NCI-H446 treated with DMSO at 0.1 percent for 48 hours (cell line): Measurements from ENCODE around the gene XYLB.

ENCODE experiments used
- DNase-seq: peaks from one replicate; lab custom pipeline; 2025; lab: John Stamatoyannopoulos, UW

The XYLB gene

DNA sequence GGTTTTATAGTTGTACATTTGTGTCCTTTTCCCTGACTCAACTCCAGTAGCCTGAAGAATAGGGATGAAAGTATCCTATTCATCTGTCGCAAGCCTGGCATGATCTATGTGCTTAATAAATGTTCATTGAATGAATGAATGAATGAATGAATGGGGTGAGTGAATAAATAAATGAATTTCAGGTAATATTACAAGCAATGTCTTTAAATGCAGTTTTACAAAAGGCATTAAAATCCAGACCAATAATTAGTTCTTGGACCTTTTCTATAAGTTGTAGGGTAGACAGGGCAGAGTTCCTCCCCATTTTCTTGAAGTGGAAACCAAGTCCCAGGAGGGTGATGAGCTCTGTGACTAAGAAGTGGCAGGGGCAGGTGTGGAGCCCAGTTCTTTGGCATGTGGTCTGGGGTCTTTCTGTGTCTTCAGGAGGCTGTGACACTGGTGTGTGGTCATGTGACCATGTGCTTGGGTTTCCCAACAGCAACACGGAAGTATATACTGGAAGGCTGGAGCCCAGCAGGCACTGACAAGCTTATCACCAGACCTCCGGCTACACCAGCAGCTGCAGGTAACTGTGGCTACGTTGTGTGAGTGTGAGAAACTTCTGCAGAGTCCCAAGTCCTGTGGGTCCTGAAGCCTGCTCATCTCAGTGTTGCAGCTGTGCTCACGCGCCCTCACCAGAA, 18.3 kb downstream of the XYLB start:
- DNase-seq: no peak

DNA sequence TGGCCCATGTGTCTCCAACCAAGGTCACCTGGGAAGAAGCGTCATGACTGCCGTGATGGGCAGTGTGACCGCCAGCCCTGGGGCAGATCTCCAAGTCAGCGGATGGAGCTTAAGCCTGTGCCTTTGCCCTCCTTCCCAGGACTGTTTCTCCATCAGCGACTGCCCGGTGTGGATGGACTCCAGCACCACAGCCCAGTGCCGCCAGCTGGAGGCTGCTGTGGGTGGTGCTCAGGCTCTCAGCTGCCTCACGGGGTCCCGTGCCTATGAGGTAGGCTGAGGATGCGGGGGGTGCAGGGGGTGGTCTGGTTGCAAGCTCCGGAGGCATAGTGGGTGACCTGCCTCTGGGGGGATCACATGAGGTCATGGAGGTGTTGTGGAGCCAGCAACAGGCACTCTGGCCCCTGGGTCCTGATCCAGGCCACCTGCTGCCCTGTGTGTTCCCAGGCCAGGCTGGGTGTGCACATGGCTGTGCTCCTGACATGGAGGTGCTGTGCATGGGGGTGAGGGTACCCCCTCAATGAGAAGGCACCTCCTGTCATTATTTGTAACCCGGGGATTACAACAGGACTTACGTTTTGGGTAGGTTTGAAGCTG, 19.0 kb downstream of the XYLB start:
- no peak for DNase-seq

DNA sequence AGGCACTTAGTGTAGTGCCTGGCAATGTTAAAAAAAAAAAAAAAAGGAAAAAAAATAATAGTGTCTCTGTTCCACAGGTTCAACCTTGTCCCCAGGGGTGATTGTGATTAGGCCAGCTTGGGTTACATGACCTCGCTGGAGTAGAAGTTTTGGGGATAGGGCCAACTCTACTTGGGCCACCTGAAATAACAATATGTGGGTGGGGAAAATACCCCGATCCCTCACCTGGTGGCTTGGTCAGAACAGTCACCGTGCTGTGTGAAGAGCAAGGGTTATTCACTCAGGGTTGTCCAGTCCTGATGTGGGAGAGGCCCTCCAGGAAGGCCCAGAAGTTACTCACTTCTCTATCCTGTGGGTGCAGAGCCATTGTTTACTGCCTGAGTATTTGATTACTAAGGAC, 19.5 kb downstream of the XYLB start:
- no peak for DNase-seq

DNA sequence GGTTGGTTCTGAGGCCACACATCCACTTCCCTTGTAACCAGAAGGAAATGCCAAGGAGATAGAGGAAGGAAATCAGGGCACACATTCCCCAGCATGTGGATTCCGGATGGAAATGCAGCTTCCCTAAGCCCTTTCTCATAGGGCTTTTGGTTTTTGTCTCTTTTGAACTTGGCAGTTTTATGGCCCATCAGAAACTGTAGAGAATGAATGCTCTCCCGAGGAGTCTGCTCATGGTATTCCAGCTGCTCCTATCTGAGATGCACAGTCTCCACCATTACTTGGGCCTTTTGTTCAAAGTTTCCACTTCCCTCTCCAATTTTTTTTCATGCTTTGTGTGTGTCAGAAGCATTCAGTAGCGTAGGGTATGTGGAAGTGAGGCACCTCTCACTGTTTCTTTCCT, 21.2 kb downstream of the XYLB start:
- no peak for DNase-seq

DNA sequence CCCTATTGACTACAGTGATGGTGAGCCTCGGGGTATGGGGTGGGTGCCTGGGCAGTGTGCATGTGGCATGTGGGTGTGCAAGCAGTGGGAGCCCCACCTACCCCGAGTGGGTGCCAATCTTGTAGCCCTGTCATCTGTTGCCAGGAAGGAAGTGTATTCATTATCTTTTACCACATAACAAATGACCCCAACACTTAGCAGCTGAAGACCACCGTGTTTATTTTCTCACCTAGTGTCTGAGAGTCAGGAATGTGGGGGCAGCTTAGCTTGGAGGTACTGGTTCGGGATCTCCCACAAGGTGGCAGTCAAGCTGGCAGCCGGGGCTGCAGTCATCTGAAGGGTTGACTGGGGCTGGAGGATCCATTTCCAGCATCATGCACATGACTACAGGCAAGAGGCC, 21.7 kb downstream of the XYLB start:
- DNase-seq: no peak

DNA sequence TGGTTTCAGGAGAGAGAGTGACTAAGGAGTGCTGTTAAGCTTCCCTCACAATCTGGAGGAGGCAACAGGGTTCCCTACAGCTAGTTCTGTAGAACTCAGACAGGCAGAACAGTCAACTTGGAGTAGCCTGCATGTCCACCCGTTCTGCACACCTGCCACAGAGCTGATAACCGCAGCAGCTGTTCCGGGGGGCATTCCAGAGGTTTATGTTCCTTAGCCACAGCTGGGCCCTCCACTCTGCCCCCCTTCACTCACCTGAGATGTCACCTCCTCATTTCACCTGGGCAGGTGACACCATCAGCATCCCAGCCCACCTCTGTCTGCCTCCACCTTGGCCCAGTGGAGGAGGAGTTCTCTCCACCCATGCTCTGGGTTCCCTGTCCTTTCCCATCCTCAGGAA, 22.6 kb downstream of the XYLB start:
- DNase-seq: no peak

DNA sequence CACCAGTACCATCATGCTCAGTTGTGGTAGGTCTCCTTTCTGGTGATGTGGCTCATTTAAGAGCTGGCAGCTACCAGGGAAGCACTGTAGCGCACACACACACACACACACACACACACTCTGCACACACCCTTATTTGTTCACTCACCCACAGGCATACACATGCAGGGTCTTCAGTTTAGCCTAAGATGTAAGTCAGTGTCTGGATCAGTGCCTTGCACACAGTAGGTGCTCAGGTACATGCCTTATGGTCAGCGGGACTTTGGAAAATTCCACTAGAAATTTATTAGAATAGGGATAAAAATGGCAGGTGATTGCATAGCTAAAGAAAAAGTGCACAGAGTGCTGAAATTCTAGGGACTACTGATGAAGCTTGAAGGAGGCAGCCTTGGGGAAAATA, 23.6 kb downstream of the XYLB start:
- no peak for DNase-seq

DNA sequence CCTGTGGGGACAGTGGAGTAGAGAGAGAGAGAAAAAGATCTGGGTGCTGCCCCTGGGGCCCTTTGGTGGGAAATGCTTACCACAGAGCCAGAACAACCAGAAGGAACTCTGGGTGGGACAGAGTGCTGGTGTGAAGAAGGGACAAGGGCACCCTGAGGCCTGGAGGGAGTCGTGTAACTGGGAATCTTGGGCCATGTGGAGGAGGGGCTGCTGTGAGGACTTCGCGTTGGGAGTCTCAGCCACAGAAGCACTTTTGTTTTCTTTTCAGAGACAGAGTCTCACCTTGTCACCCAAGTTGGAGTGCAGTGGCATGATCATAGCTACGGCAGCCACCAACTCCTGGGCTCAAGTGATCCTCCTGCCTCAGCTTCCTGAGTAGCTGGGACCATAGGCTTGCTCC, 24.3 kb downstream of the XYLB start:
- DNase-seq: no peak

DNA sequence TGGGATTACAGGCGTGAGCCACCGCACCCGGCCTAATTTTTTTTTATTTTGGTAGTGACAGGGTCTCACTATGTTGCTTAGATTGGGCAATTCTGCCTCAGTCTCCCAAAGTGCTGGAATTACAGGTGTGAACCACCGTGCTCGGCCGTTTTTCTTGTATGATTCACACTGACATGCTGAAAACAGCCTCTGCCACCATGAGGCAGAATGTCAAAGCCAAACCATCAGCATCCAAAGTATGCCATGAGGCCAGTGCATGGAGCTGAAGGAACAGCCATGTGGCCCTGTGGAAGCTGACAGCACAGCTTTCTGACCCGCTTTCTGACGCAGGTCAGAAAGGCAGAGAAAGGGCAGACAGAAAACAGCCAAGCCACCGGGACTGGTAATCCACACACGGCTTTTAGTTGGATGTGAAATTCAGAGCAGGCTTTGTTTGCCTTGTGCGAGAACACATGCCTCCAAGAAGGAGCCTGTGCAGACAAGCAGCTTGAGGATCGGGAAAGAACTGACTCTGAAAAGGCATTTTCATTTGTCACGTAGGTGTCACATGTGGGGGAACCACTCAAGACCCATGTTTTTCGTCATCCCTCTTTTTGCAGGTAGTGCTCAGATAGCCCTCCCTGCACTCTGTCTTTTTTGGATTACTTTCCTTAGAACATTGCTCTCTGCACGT, 25.1 kb downstream of the XYLB start:
- DNase-seq: no peak

DNA sequence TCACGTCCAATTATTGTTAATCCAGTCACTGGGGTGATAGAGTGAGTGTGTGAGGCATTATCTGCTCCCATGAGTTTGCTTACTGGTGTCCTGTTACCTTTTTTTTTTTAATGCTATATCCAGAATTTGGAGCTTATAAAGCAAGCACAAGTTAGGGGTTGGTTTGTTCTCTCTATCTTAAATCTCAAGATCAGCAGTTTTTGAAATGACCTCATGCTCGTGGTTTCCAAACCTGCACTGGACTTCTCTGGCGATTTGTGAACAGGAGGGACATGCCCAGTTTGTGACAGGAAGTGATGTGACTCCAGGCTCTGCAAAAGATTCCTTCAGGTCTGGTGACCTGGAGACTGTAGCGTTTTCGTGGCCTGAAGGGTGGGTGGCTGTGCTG, 25.6 kb downstream of the XYLB start:
- no peak for DNase-seq

DNA sequence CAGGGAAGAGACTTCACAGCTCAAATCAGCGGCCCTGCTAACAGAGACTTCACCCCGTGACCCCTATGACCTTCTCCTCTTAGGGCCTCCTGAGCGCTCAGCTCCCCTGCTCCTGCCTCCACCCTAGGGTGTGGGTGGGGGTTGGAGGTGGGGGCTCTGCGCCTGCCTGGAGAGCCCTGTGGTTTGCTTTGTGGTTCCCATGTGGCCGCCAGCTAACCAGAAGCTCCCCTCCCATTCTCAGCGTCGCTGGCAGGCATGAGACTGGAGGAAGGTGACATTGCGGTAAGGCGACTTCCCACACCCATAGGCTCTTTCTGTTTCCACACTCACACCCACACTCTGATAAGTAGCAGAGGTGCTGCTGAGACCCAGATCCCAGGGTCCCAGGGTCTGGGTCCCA, 27.6 kb downstream of the XYLB start:
- DNase-seq: no peak

DNA sequence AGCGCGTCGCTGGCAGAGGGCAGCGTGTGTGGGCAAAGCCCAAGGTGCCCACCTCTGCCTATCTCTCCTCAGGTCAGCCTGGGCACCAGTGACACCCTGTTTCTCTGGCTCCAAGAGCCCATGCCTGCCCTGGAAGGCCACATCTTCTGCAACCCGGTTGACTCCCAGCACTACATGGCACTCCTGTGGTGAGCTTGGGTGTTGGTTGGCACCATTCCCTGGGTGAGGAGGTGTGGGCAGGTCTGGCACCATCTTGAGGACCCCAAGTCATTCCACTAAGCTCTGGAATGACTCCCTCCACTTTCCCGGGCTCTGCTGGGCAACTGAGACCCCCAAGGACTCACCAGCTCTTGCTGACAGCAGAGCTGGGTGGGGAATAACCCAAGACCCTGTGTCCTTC, 28.5 kb downstream of the XYLB start:
- no peak for DNase-seq

DNA sequence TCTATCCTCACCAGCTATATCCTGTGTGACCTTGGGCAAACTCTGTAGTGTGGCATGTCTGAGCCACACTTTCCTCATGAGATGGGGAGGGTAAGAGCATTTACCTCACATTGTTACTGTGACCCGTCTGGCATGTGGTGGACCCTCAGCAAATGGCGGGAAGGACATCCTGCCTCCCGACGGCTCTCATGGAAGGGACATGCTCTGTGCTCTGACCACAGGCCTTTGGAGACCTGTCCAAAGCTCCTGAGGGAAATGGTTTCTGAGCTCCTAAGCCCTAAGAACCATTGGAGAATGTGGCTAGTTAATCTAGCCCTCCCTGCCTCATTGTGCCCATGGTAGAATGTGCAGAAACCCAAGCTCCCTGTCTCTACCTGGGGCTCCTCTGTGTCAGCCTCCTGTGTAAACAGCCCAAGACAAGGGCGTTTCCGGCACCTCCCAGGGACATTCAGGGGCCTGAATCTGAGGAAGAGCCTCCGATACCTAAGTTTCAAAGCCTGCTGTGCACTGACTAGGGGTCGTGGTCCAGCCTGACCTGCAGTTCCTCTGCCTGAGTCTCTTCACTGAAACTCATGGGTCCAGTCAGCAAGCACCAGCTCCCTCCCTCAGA, 29.0 kb downstream of the XYLB start:
- DNase-seq: no peak

DNA sequence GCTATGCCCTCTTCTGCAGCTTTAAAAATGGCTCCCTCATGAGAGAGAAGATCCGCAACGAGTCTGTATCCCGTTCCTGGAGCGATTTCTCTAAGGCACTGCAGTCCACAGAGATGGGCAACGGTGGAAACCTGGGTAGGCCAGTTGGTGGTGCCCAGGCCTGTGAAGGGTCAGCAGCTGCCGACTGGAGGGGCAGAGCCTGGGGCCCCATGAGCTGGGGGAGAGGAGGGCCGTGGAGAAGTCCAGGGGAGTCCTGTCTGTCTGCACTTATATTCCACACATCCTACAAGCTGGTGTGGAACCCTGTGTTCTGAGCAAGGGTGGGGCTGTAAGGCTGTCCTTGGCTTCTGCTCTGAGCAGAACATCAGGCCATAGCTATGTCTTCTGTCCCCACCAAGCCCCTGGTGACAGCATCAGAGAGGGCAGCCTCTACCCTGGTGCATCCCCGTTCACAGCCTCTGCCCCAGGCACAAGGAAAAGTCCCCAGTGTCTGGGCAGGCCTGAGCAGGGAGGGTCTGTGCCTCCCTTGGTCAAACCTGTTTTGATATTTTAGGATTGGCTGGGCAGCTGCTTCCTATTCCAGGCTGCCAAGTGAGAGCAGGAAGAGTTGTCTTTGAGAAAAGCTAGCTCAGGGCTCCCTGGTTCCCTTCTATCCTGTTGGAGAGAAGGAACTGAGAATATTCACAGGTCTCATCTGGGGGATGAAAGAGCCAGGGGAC, 29.7 kb downstream of the XYLB start:
- DNase-seq: no peak

DNA sequence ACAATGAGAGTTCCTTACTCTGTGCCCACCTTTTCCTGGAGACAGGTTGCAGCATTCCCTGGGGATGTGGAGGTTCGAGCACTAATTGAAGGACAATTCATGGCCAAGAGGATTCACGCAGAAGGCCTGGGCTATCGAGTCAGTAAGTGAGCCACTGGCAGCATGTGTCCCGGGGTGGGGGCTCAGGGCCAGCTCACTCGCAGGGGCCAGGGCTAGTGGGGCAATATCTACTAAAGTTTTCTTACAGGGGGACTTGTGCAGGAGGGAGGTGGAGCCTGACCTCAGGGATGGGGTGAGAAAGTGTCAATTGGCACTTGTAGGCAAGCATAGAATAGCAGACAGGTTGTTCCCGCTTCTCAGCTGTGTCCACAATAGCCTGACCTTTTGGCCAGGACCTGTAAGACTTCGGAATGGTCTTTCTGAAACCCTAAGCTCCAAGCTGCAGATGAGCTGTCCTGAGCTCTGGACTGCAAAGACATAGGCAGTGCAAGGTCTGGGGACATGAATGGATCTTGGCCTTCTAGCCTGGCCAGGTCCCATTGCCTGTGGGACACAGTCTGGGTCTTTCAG, 32.7 kb downstream of the XYLB start:
- DNase-seq: no peak

DNA sequence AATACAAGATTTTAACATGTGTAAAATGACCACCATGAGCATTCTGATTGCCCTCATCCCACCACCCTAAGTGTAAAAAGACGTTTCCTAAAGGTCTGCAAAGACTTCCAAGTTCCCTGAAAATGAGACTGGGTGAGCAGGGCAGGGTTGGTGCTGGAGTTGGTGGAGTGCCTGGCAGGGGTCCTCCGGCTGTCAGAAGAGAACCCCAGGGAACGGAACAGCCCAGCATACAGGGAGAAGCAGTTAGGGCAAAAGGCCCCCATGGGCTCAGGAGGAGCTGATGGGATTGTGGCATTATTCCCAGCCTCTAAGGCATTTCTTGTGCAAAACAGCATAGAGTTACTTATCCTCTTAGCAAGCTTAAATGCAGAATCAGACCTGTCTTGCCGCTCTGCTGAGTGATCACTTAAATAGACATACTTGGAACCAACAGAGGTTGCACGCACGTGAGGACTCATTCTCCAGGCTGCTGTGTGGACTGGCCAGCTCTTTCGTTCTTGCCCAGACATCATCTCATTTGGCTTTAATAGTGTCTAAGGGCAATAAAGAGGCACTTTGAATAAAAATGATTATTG, 36.0 kb downstream of the XYLB start:
- DNase-seq: no peak

DNA sequence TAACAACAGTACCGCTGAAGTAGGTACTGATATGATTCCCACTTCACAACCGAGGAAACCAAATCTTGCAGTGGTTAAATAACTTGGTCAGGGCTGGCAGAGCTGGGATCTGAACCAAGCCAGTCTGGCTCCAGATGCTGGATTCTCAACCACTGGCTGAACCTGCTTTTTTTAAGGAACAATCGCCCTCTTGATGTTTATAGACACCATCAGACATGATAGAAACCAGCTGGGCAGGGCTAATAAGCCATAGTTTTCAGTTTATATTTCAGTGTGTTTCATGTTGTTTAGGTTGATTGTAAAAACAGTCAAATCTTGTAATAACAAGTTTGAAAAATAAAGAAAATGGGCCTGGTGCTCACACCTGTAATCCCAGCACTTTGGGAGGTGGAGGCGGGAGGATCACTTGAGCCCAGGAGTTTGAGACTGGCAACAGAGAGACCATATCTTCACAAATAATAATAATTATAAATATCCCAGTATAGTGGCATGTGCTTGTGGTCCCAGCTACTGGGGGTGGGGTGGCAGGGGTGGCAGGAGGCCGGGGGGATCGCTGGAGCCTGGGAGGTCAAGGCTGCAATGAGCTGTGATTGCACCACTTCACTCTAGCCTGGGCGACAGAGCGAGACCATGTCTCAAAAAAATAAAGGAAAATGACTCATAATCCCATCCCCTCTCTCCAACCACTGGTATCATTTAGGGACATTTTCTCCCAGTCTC, 36.7 kb downstream of the XYLB start:
- DNase-seq: no peak

DNA sequence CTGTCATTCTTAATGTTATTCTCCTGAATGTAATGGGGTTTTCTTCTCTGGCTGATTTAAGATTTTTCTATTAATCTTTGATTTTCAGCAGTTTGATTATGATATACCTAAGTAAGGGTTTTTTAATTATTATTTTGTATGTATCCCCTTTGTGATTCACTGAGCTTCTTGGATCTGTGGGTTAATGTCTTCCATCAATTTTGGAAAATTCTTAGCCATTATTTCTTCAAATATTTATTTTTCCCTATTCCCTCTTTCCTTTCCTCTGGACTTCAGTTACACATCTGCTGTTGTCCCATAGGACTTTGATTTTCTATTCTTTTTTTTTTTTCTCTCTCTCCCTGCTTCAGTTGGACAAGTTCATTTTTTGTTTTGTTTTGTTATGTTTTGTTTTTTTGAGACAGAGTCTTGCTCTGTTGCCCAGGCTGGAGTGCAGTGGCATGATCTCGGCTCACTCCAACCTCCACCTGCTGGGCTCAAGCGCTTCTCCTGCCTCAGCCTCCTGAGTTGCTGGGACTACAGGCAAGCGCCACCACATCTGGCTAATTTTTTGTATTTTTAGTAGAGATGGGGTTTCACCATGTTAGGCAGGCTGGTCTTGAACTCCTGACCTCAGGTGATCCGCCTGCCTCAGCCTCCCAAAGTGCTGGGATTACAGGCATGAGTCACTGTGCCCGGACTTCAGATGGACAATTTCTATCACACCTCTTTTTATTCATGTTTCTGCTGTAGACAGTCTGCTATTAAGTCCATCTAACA, 40.6 kb downstream of the XYLB start:
- no peak for DNase-seq

DNA sequence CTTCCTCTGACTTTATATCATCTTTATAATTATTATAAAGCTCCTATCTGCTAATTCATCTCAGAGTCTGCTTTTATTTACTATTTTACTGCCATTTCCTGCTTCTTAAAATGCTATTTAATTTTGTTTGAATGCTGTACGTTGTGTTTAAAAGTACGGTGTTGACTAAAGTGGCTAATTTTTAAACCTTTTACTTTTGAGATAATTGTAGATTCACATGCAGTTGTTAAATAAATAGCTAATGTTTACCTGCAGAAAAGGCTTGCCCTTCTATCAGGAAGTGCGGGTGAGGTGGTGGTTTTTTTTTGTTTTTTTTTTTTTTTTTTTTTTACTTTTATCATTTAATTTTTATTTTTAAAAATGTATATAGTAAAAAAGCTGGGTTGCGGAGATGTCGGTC, 41.3 kb downstream of the XYLB start:
- DNase-seq: no peak

DNA sequence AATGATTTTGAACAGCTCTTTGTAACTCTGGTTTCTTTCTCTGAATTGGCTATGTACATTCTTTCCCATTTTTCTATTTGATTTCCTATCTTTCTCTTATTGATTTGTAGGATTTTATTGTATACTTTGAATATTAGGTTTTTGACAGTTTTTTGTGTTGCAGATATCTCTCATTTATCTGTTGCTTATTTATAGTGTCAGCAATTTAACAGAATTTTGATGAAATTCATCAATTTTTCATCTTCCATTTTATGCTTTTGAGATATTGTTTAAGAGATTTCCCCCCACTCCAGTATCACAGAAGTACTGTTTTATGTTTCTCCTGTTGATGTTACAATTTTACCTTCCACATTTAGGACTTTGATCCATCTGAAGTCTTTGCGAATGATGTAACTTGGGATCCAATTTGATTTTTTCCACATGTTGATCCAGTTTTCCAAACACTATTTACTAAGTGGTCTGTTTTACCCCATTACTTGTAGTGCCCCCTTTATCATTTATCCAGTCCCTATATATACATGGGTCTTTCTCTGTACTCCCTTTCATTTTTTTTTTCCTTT, 46.1 kb downstream of the XYLB start:
- DNase-seq: no peak
